WERI-Rb-1 (cell line): ENCODE results near the gene ANXA4.

Source experiments
- DNase-seq: peaks from one replicate; pipeline ENCODE4 v3.0.0-alpha.2; 2020
- H3K27ac ChIP-seq: fragments of 250-450 bp; sonication (Bioruptor Pico); 2 replicates; pipeline ENCODE4 v1.5.1; 2020; ENCODE audit warnings: mild to moderate bottlenecking, moderate library complexity
- H3K27me3 ChIP-seq: fragments of 250-450 bp; sonication (Bioruptor Pico); 2 replicates; pipeline ENCODE4 v1.5.1; 2021; ENCODE audit warnings: mild to moderate bottlenecking, low read depth, moderate library complexity; ENCODE audit not compliant: insufficient read depth, severe bottlenecking
- H3K36me3 ChIP-seq: fragments of 250-450 bp; sonication (Bioruptor Pico); 2 replicates; pipeline ENCODE4 v1.5.1; 2020; ENCODE audit warnings: mild to moderate bottlenecking, moderate library complexity
- H3K4me3 ChIP-seq: 2 replicates; pipeline ENCODE4 v1.5.1; 2011; ENCODE audit warnings: low read depth, mild to moderate bottlenecking, control low read depth, low read length
- H3K9me3 ChIP-seq: fragments of 250-450 bp; sonication (Bioruptor Pico); 2 replicates; pipeline ENCODE4 v1.5.1; 2021; ENCODE audit warnings: mild to moderate bottlenecking, moderate library complexity; ENCODE audit not compliant: severe bottlenecking
- CTCF ChIP-seq: IDR thresholded peaks from 2 replicates; pipeline ENCODE4 v1.5.1; 2011; ENCODE audit warnings: low read depth, mild to moderate bottlenecking, control low read depth, inconsistent platforms, low read length

The ANXA4 gene

GRCh38 chr2:69831354-69831905 lies 89.5 kb downstream of the ANXA4 start:
- TF ChIP-seq CTCF = no peak
- Histone ChIP-seq H3K4me3 (no peak overlapping the region), H3K27ac (no peak overlapping the region), H3K9me3 (no peaks in the 10 kb centered on the region), H3K27me3 (no peaks in the 10 kb centered on the region), H3K36me3 (peaks cover 22% of the 10 kb centered on the region)
- DNase-seq = no peak

- no peak overlapping the region for H3K27ac ChIP-seq
- no peaks in the 10 kb centered on the region for H3K9me3 ChIP-seq
- H3K27me3 ChIP-seq = no peaks in the 10 kb centered on the region
- TF ChIP-seq CTCF = no peak
- no peak for DNase-seq
- peaks cover 34% of the 10 kb centered on the region for H3K36me3 ChIP-seq
- no peak overlapping the region for H3K4me3 ChIP-seq
Measured at GRCh38 chr2:69833752-69834151, 91.8 kb downstream of the ANXA4 start.

GRCh38 chr2:69835666-69836065 lies 93.7 kb downstream of the ANXA4 start:
- no peak for DNase-seq
- Histone ChIP-seq H3K36me3 (peaks cover 52% of the 10 kb centered on the region), H3K27me3 (no peaks in the 10 kb centered on the region), H3K4me3 (no peak overlapping the region), H3K9me3 (no peaks in the 10 kb centered on the region), H3K27ac (no peak overlapping the region)
- TF ChIP-seq CTCF = no peak

GRCh38 chr2:69836316-69836715 lies 94.4 kb downstream of the ANXA4 start:
- Histone ChIP-seq H3K4me3 (no peak overlapping the region), H3K36me3 (peaks cover 56% of the 10 kb centered on the region), H3K27me3 (no peaks in the 10 kb centered on the region), H3K27ac (no peak overlapping the region), H3K9me3 (no peaks in the 10 kb centered on the region)
- DNase-seq = no peak
- no peak for TF ChIP-seq CTCF

GRCh38 chr2:69837533-69837932 lies 95.6 kb downstream of the ANXA4 start:
- no peaks in the 10 kb centered on the region for H3K9me3 ChIP-seq
- H3K27me3 ChIP-seq = no peaks in the 10 kb centered on the region
- H3K36me3 ChIP-seq = peaks cover 46% of the 10 kb centered on the region
- no peak for TF ChIP-seq CTCF
- H3K4me3 ChIP-seq = no peak overlapping the region
- DNase-seq = no peak
- H3K27ac ChIP-seq = no peak overlapping the region

GRCh38 chr2:69843993-69844392 lies 102.1 kb downstream of the ANXA4 start:
- H3K36me3 ChIP-seq = peaks cover 67% of the 10 kb centered on the region
- no peak for TF ChIP-seq CTCF
- H3K27me3 ChIP-seq = no peaks in the 10 kb centered on the region
- H3K4me3 ChIP-seq = no peak overlapping the region
- no peaks in the 10 kb centered on the region for H3K9me3 ChIP-seq
- no peak for DNase-seq
- no peak overlapping the region for H3K27ac ChIP-seq
